LNCAP (cell line): ENCODE data around the gene MED9.

Experiments
- TF ChIP-seq, protein P1 (sequence below): fragments of 450-650 bp; IDR thresholded peaks from 2 replicates; pipeline ENCODE4 v1.5.1; 2017; ENCODE audit warnings: mild to moderate bottlenecking

MED9 gene

DNA sequence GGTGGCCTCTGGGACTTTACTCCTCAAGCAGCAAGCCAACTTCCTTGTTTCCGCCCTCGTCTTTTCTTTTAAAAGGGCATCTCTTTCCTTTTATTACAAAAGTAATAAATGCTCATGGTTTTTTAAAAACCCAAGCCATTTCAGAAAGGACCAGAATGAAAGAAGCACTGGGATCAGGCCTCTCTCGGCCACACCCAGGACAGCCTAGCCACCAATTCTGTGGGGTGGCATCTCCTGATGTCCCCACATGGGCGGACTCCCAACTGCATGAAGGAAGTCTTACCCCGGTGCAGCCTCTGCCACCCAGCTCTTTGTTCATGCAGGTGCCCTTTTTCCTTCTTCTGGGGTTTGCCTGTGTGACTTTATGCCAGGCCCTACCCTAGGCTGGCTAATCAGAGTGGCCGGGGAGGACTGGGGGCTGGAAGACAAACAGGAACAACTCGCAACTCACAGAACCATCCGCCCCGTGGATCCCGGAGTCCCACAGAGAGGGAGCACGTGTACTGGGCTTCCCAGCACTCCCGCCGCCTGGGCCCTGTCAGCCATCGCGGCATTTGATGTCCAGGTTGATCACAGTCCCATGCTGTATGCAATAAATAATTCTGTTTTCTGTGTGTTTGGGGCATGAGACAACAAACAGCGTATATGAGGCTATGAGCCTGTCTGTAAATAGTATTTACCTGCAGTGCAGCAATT is 22.0 kb downstream of the MED9 start:
- TF ChIP-seq, protein P1, sequence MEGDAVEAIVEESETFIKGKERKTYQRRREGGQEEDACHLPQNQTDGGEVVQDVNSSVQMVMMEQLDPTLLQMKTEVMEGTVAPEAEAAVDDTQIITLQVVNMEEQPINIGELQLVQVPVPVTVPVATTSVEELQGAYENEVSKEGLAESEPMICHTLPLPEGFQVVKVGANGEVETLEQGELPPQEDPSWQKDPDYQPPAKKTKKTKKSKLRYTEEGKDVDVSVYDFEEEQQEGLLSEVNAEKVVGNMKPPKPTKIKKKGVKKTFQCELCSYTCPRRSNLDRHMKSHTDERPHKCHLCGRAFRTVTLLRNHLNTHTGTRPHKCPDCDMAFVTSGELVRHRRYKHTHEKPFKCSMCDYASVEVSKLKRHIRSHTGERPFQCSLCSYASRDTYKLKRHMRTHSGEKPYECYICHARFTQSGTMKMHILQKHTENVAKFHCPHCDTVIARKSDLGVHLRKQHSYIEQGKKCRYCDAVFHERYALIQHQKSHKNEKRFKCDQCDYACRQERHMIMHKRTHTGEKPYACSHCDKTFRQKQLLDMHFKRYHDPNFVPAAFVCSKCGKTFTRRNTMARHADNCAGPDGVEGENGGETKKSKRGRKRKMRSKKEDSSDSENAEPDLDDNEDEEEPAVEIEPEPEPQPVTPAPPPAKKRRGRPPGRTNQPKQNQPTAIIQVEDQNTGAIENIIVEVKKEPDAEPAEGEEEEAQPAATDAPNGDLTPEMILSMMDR = no peak

DNA sequence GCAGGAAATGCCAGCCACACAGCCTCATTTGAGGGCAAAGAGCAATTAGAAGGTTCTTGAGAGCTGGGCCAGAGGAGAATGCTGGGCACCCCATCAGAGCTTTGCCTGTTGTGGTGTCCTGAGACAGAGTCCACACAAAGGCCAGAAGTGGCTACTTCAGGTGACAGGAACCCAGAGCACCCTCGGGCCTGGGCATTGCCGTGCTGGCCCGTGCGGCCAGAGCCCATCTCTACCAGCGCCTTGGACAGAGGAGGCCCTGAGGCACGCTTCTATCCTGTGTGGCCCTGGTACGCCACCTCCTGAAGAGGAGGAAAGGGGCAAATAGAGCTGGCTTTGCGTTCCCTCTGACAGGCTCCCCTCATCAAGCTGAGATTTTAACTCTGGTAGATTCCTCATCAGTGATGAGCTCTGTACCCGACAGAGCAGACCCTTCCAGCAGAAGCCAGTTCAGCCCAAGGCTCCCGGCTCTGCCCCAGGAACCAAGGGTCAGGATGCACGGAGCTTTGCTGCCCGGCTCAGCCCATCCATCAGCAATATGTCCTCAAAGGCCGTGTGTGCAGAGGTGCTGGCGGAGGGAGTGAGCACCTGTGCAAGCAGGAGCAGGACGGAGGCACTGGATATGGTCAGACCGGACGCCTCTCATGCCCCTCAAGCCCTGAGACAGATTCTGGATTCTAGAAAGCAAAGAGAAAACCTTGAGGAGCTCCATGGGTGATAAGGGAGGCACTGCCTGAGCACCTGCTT is 22.8 kb downstream of the MED9 start:
- TF ChIP-seq, protein P1 = no peak

DNA sequence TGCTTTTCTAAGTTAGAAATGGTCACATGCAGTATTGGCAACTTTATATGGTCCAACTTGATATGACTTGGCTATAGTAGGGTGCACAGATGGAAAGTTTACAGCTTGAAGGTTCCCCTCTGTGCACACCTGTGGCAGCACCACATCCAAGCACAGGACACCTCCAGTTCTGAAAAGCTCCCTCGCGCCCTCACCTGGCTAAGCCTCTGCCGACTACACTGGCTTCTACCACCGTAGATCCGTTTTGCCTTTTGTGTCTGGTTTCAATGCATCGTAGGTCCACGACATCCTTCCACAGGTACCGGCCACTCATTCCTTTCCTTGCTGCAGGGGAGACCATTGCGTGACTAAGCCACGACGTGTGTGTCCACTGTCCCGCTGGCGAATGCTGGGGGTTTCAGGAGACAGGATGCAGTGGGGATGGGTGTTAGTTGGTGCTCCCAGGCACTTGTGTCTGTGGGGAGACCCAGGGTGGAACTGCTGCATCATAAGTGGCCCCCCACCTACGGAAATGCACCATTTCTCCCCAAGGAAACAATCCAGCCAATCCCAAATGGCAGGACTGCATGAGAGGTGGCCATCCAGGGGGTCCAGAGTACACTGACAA is 24.3 kb downstream of the MED9 start:
- TF ChIP-seq, protein P1 = no peak

DNA sequence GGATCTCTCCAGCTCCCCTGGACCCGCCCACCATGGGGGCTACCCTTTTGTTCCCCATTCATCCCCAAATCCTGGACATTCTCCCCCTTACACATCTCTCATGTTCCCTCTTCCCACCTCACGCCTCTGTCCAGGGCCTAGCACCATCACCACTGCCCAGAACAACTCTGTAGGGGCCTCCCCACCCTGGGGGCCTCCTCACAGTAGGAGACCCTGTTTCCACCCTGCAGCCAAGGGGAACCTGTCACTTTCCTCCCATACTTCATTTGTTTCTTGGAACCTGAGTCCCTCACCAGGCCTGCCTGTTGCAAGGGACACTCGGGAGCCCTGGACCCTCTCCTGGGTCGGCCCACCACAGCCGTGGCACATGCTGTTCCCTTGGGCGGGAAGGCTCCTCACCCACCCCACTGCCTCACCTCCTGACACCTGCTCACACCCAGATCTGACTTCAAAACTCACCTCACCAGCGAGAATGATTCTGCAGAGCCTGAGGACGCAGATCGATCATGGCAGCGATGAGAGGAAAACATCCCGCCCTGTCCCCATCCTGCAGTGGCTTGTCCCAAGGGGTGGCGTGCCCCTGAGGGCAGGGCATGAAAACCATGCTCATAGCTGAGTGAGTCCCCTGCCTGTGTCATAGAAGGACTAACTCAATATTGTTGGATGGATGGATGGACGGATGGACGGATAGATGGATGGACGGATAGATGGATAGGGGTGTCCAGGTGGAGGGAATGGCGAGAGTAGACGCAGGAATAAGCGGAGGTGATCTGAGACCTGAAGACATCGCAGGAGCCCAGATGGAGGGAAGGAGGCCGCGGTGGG is 26.2 kb downstream of the MED9 start:
- TF ChIP-seq, protein P1 = no peak

DNA sequence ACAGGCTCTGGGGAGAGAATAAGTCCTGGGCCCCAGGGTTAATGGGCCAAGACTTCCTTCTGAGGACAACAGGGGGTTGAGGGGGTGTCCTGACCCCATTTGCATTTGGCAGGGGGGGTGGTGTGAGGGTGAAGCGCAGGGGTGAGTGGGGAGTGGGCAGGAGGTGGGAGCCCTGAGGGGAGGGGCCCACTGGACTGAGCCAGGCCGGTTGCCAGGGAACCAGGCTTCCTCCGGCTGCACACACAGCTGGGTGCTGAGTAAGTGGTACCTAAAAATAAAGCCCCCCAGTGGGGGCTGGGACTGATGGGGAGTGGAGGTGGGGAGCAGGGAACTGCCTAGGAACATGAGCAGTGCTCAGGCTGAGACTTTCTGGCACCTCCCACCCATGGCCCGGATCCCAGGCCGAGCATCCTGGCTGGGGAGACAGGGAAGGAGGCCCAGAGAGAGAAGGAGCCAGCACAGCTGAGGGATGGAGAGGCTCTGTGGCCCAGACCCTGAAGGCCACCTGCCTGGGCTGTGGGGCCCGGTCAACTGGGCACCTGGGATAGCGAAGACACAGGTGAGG is 26.8 kb downstream of the MED9 start:
- TF ChIP-seq, protein P1 = no peak

DNA sequence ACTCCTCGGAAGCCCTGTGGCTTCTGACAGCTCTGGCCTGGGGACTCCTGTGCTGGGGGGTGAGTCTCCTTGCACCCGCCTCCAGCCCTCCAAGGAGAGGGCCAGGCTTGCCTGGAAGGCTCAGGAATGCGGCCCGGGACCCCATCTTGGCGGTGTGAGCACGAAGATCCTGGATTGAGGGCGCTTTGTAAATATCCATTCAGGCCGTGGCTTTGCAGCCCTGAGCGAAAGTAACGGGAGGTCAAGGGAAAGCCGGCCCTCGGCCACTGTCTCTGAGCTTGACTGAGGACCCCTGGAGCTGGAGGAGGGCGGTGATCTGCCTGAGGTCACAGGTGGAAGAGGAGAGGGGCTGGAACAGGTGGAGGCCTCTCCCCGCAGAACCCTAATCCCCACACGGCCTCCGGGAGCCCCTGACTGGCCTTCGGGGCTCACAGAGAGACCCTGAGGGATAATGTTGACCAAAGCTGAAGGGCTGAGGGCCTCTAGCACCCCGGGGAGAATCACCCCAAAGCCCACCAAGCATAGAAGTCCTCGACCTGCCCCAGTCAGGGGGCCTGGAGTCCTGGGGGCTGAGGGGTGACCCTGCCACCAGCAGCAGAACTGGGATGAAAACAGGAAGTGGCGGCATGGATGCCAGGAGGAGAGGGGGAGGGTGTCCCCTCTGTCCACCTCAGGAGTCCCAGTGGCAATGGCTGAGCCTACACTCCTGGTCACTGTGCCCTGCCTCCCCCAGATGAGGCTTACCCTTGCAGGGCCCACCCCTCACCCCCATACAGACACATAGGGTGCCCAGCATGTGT is 27.7 kb downstream of the MED9 start:
- TF ChIP-seq, protein P1 = no peak
